GM18951 (cell line): ENCODE measurements around the gene CCDC158.

Source experiments
- POLR2A ChIP-seq: IDR thresholded peaks from 4 replicates; pipeline ENCODE4 v1.6.1; 2011; ENCODE audit warnings: mild to moderate bottlenecking; ENCODE audit not compliant: insufficient read length, insufficient read depth; ENCODE audit errors: extremely low read depth
- in situ Hi-C: fragments of 300-500 bp; cut with MboI; formaldehyde crosslinking; loops from one replicate; pipeline ENCODE4 v1.12.0; 2022; ENCODE audit warnings: low sequenced_read_pairs, mixed read lengths, inconsistent platforms; ENCODE audit not compliant: unreplicated experiment

Gene CCDC158

GRCh38 chr4:76280488-76281441, 140.2 kb downstream of the CCDC158 start:
- no peak for TF ChIP-seq POLR2A
- in situ Hi-C loops, result no loop called here

GRCh38 chr4:76279462-76279861, 141.5 kb downstream of the CCDC158 start:
- in situ Hi-C loops, result no loop called here
- no peak for TF ChIP-seq POLR2A

GRCh38 chr4:76278583-76278982, 142.4 kb downstream of the CCDC158 start:
- in situ Hi-C loops, result no loop called here
- TF ChIP-seq POLR2A, result no peak

GRCh38 chr4:76277667-76278066, 143.3 kb downstream of the CCDC158 start:
- no peak for TF ChIP-seq POLR2A
- in situ Hi-C loops, result no loop called here

GRCh38 chr4:76276813-76277212, 144.1 kb downstream of the CCDC158 start:
- no peak for TF ChIP-seq POLR2A
- in situ Hi-C loops, result no loop called here

GRCh38 chr4:76275486-76276124, 145.3 kb downstream of the CCDC158 start:
- no peak for TF ChIP-seq POLR2A
- in situ Hi-C loops, result no loop called here

GRCh38 chr4:76272999-76273398, 147.9 kb downstream of the CCDC158 start:
- TF ChIP-seq POLR2A, result no peak
- in situ Hi-C loops, result no loop called here

- no peak for TF ChIP-seq POLR2A
- in situ Hi-C loops, result no loop called here
These were observed 148.4 kb downstream of the CCDC158 start for GRCh38 chr4:76272582-76272981.

- in situ Hi-C loops, result no loop called here
- TF ChIP-seq POLR2A, result no peak
These were observed 148.9 kb downstream of the CCDC158 start for GRCh38 chr4:76272073-76272472.

GRCh38 chr4:76271248-76271647, 149.7 kb downstream of the CCDC158 start:
- in situ Hi-C loops, result no loop called here
- no peak for TF ChIP-seq POLR2A

- TF ChIP-seq POLR2A, result no peak
- in situ Hi-C loops, result no loop called here
These were observed 150.4 kb downstream of the CCDC158 start for GRCh38 chr4:76270244-76271175.

- in situ Hi-C loops, result no loop called here
- no peak for TF ChIP-seq POLR2A
These were observed 153.1 kb downstream of the CCDC158 start for GRCh38 chr4:76267811-76268210.

GRCh38 chr4:76266627-76267026, 154.3 kb downstream of the CCDC158 start:
- in situ Hi-C loops, result no loop called here
- TF ChIP-seq POLR2A, result no peak

- in situ Hi-C loops, result no loop called here
- TF ChIP-seq POLR2A, result no peak
These were observed 155.2 kb downstream of the CCDC158 start for GRCh38 chr4:76265631-76266218.
